ENCODE results near the gene CSNK1G2. TPM values are rescaled to one million over a fixed set of nuclear protein-coding genes. Genes with fewer than 3 reads are reported as not detected.

Gene CSNK1G2
- total RNA-seq, 2 donors from 2014 or later, result 55.5 to 92.4 TPM

DNA sequence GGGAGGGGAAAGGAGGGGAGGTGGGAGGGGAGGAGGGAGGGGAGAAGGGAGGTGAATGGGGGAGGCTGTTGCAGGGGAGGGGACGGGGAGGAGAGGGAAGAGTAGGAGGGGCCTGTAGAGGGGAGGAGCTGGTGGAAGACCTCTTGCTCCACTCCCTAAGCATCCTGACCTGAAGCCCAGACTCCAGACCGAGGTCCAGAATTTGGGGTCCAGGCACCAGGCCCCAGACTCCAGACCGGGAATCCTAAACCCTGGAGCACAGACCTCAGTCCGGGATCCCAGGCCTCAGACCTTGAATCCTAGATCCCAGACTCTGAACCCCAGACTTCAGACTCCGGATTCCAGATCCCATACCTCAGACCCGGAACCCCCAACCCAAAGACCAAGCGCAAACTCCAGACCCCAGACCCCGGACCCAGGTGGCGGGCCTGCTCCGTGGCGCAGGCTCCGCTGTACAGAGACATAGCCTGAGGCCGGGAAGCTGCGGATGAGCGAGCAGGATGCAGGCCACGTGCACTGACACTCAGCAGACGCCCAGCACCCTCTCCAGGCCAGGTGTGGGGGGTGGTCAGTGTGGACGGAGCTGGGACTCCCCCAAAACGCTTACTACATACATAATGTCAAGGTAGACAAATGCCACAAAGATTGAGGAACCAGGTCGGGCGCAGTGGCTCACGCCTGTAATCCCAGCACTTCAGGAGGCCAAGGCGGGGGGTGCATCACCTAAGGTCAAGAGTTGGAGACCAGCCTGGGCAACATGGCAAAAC is 75.3 kb downstream of the CSNK1G2 start:
- peaks cover 12 to 19% of the 10 kb centered on the region in 2 donors for H3K4me1 ChIP-seq (ENCODE audit: control insufficient read depth in 1 of 2, low read depth in 2 of 2)
- H3K4me3 ChIP-seq, result peak overlapping the region; percentile 58
- no peaks in the 10 kb centered on the region for H3K36me3 ChIP-seq
- DNase-seq (ENCODE audit: low spot score) (peak; percentile 68), ATAC-seq (ENCODE audit: insufficient number of reproducible peaks, low FRiP score, low read depth) (peak; percentile 84)
- TF ChIP-seq, protein P1, sequence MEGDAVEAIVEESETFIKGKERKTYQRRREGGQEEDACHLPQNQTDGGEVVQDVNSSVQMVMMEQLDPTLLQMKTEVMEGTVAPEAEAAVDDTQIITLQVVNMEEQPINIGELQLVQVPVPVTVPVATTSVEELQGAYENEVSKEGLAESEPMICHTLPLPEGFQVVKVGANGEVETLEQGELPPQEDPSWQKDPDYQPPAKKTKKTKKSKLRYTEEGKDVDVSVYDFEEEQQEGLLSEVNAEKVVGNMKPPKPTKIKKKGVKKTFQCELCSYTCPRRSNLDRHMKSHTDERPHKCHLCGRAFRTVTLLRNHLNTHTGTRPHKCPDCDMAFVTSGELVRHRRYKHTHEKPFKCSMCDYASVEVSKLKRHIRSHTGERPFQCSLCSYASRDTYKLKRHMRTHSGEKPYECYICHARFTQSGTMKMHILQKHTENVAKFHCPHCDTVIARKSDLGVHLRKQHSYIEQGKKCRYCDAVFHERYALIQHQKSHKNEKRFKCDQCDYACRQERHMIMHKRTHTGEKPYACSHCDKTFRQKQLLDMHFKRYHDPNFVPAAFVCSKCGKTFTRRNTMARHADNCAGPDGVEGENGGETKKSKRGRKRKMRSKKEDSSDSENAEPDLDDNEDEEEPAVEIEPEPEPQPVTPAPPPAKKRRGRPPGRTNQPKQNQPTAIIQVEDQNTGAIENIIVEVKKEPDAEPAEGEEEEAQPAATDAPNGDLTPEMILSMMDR (IDR thresholded peaks at IDR 0.05), result no peak
- no peaks in the 10 kb centered on the region for H3K9me3 ChIP-seq
- peak overlapping the region; percentile 46 to 77 for H3K27ac ChIP-seq
- no peaks in the 10 kb centered on the region for H3K27me3 ChIP-seq (replicated peaks; ENCODE audit: insufficient read depth)

DNA sequence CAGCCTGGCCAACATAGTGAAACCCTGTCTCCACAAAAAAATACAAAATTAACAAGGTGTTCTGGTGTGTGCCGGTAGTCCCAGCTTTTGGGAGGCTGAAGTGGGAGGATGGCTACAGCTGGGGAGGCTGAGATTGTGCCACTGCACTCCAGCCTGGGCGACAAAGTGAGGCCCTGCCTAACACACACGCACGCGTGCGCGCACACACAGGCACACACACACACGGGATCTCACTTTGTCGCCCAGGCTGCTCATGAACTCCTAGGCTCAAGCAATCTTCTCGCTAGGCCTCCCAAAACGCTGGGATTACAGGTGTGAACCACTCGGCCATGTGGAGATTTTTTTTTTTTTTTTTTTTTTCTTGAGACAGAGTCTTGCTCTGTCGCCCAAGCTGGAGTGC is 77.8 kb downstream of the CSNK1G2 start:
- no peaks in the 10 kb centered on the region for H3K36me3 ChIP-seq
- no peak for ATAC-seq (ENCODE audit: insufficient number of reproducible peaks, low FRiP score, low read depth)
- H3K27ac ChIP-seq, result no peak overlapping the region
- TF ChIP-seq, protein P1 (IDR thresholded peaks at IDR 0.05), result no peak
- H3K27me3 ChIP-seq (replicated peaks; ENCODE audit: insufficient read depth), result no peaks in the 10 kb centered on the region
- no peaks in the 10 kb centered on the region for H3K9me3 ChIP-seq
- no peak for DNase-seq (ENCODE audit: low spot score)
- H3K4me3 ChIP-seq, result no peak overlapping the region
- H3K4me1 ChIP-seq (ENCODE audit: control insufficient read depth in 1 of 2, low read depth in 2 of 2), result peaks cover 12 to 19% of the 10 kb centered on the region in 2 donors

DNA sequence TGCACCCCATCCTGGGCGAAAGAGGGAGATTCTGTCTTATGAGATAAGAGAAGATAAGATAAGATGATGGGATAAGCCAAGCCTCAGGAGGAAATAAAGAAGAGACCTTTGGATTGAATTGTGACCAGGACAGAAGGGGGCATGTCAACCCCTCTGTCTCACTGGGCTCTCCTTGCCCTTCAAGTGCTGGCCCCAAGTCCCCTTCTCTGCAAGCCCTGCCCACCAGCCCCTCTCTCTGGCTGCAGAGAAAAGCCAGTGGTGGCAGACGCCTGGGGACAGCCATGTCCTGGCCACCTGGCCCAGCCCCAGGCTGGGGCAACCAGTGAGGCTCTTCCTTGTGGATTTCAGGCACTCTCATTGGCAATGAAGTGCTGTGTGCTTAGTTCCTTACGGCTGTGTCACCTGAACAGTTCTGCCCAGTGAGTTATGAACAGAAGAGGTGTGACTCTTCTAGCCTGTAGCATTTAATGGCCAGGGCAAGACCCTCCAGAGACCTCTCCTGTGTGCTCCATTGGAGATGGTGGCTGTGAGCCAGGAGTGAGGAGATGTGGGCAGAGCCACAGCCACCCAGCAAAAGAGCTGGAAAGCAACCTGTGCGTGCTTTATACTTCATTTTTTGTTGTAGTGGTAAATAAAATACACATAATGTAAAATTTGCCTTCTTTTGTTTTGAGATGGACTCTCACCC is 80.6 kb downstream of the CSNK1G2 start:
- no peak for DNase-seq (ENCODE audit: low spot score)
- no peak overlapping the region for H3K27ac ChIP-seq
- H3K4me3 ChIP-seq, result no peak overlapping the region
- peaks cover 3% of the 10 kb centered on the region for H3K9me3 ChIP-seq
- no peak for ATAC-seq (ENCODE audit: insufficient number of reproducible peaks, low FRiP score, low read depth)
- no peaks in the 10 kb centered on the region for H3K36me3 ChIP-seq
- H3K4me1 ChIP-seq (ENCODE audit: control insufficient read depth in 1 of 2, low read depth in 2 of 2), result peaks cover 0 to under 1% of the 10 kb centered on the region in 2 donors
- TF ChIP-seq, protein P1 (IDR thresholded peaks at IDR 0.05), result no peak
- H3K27me3 ChIP-seq (replicated peaks; ENCODE audit: insufficient read depth), result no peaks in the 10 kb centered on the region

DNA sequence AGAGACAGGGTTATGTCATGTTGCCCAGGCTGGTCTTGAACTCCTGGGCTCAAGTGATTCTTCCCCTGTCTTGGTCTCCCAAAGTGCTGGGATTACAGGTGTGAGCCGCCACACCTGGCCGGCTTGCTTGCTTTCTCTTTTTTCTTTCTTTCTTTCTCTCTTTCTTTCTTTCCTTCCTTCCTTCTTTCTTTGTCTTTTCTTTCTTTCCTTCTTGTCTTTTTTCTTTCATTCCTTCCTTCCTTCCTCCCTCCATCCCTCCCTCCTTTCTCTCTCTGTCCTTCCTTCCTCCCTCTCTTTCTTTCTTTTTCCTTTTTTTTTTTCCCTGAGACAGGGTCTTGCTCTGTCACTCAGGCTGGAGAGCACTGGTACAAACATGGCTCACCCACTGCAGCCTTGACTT is 81.3 kb downstream of the CSNK1G2 start:
- H3K4me1 ChIP-seq (ENCODE audit: control insufficient read depth in 1 of 2, low read depth in 2 of 2), result no peaks in the 10 kb centered on the region
- H3K27ac ChIP-seq, result no peak overlapping the region
- H3K9me3 ChIP-seq, result peaks cover 3% of the 10 kb centered on the region
- ATAC-seq (ENCODE audit: insufficient number of reproducible peaks, low FRiP score, low read depth), result no peak
- DNase-seq (ENCODE audit: low spot score), result no peak
- TF ChIP-seq, protein P1 (IDR thresholded peaks at IDR 0.05), result no peak
- no peaks in the 10 kb centered on the region for H3K27me3 ChIP-seq (replicated peaks; ENCODE audit: insufficient read depth)
- no peaks in the 10 kb centered on the region for H3K36me3 ChIP-seq
- H3K4me3 ChIP-seq, result no peak overlapping the region

GRCh38 chr19:2026770-2027169 is 85.8 kb downstream of the CSNK1G2 start:
- Histone ChIP-seq H3K36me3 (no peaks in the 10 kb centered on the region), H3K4me1 (ENCODE audit: control insufficient read depth in 1 of 2, low read depth in 2 of 2) (peaks cover 8 to 14% of the 10 kb centered on the region in 2 donors), H3K27me3 (replicated peaks; ENCODE audit: insufficient read depth) (no peaks in the 10 kb centered on the region), H3K4me3 (no peak overlapping the region), H3K27ac (no peak overlapping the region), H3K9me3 (peaks cover 3% of the 10 kb centered on the region)
- ATAC-seq (ENCODE audit: insufficient number of reproducible peaks, low FRiP score, low read depth) (no peak), DNase-seq (ENCODE audit: low spot score) (no peak)
- TF ChIP-seq, protein P1 (IDR thresholded peaks at IDR 0.05), result no peak
